IMR-90 (cell line): ENCODE data around the gene MAPRE3. TPM values are rescaled to one million over a fixed set of nuclear protein-coding genes. Genes with fewer than 3 reads are reported as not detected.

Experiments
- ATAC-seq: fragments of 200-7000 bp; cut with Tn5 transposase; 2 replicates; pipeline ENCODE4 v1.9.1; 2020; ENCODE audit warnings: low read depth, mild to moderate bottlenecking, moderate library complexity
- BruUV-seq: library from RNA; stranded (reverse); fragments of 400-500 nt; replicated peaks from 2 replicates; lab custom pipeline; 2021; lab: Mats Ljungman, UMichigan
- CTCF ChIA-PET: fragments of 300-600 bp; formaldehyde crosslinking; extraction: SDS; loops from one replicate; lab custom pipeline; 2021; ENCODE audit warnings: antibody characterized with exemption; lab: Yijun Ruan, JAX
- POLR2A ChIA-PET: fragments of 300-600 bp; sonication (Branson Sonifier 250); formaldehyde crosslinking; loops from one replicate; lab custom pipeline; 2022; ENCODE audit warnings: antibody characterized with exemption; ENCODE audit not compliant: unreplicated experiment; lab: Charles Lee
- DNase-seq: peaks from one replicate; pipeline ENCODE4 v3.0.0; 2013
- H2AFZ ChIP-seq: replicated peaks from 2 replicates; pipeline ENCODE3; 2013; ENCODE audit warnings: low read length, mild to moderate bottlenecking; ENCODE audit not compliant: poor library complexity
- H2AK5ac ChIP-seq: 2 replicates; pipeline ENCODE4 v1.6.1; 2013; ENCODE audit warnings: low read depth, low read length, inconsistent platforms
- H2AK9ac ChIP-seq: replicated peaks from 2 replicates; pipeline ENCODE3; 2013; ENCODE audit warnings: mild to moderate bottlenecking, low read depth, low read length, moderate library complexity; ENCODE audit not compliant: poor library complexity
- H2BK120ac ChIP-seq: 2 replicates; pipeline ENCODE4 v1.6.1; 2013; ENCODE audit warnings: low read depth, low read length, inconsistent platforms
- H2BK15ac ChIP-seq: 3 replicates; pipeline ENCODE4 v1.6.1; 2013; ENCODE audit warnings: low read depth, low read length, inconsistent platforms
- H2BK20ac ChIP-seq: 2 replicates; pipeline ENCODE4 v1.6.1; 2013; ENCODE audit warnings: low read depth, mild to moderate bottlenecking, inconsistent platforms, low read length, moderate library complexity
- H2BK5ac ChIP-seq: 2 replicates; pipeline ENCODE4 v1.6.1; 2013; ENCODE audit warnings: mild to moderate bottlenecking, low read depth, low read length, inconsistent platforms; ENCODE audit not compliant: poor library complexity, severe bottlenecking
- H3K14ac ChIP-seq: replicated peaks from 2 replicates; pipeline ENCODE4 v1.6.1; 2013; ENCODE audit warnings: low read depth, low read length, inconsistent platforms
- H3K18ac ChIP-seq: 2 replicates; pipeline ENCODE4 v1.6.1; 2013; ENCODE audit warnings: low read depth, low read length, control low read depth
- H3K23ac ChIP-seq: 2 replicates; pipeline ENCODE4 v1.6.1; 2013; ENCODE audit warnings: low read depth, low read length, inconsistent platforms
- H3K27ac ChIP-seq: 2 replicates; pipeline ENCODE4 v1.5.1; 2013; ENCODE audit warnings: mild to moderate bottlenecking, control low read depth, low read length; ENCODE audit not compliant: insufficient read depth
- H3K27me3 ChIP-seq: 2 replicates; pipeline ENCODE4 v1.6.1; 2013; ENCODE audit warnings: low read length; ENCODE audit not compliant: control insufficient read depth, insufficient read depth
- H3K36me3 ChIP-seq: 2 replicates; pipeline ENCODE4 v1.6.1; 2013; ENCODE audit warnings: low read length, mixed read lengths; ENCODE audit not compliant: control insufficient read depth, insufficient read depth
- H3K4ac ChIP-seq: 2 replicates; pipeline ENCODE4 v1.6.1; 2013; ENCODE audit warnings: low read depth, low read length, inconsistent platforms
- H3K4me1 ChIP-seq: 2 replicates; pipeline ENCODE4 v1.6.1; 2013; ENCODE audit warnings: low read length, mixed read lengths; ENCODE audit not compliant: control insufficient read depth, insufficient read depth
- H3K4me2 ChIP-seq: 2 replicates; pipeline ENCODE4 v1.6.1; 2013; ENCODE audit warnings: low read depth, mild to moderate bottlenecking, control low read depth, low read length, moderate library complexity
- H3K4me3 ChIP-seq: 2 replicates; pipeline ENCODE4 v1.5.1; 2013; ENCODE audit warnings: low read depth, mild to moderate bottlenecking, control low read depth, low read length, moderate library complexity; ENCODE audit not compliant: insufficient read depth
- H3K56ac ChIP-seq: 2 replicates; pipeline ENCODE4 v1.6.1; 2013; ENCODE audit warnings: low read length, inconsistent platforms; ENCODE audit not compliant: insufficient read depth; ENCODE audit errors: extremely low read depth
- H3K79me1 ChIP-seq, 2 experiments: 2 replicates each; pipeline ENCODE4 v1.6.1; 2013; ENCODE audit warnings: low read length in 2 of 2, inconsistent platforms in 1 of 2, low read depth in 1 of 2
- H3K9ac ChIP-seq: 2 replicates; pipeline ENCODE4 v1.6.1; 2013; ENCODE audit warnings: low read depth, low read length, control low read depth
- H3K9me1 ChIP-seq: 2 replicates; pipeline ENCODE4 v1.6.1; 2013; ENCODE audit warnings: low read length, inconsistent platforms; ENCODE audit not compliant: insufficient read depth
- H3K9me3 ChIP-seq: 2 replicates; pipeline ENCODE4 v1.6.1; 2013; ENCODE audit warnings: low read length; ENCODE audit not compliant: control insufficient read depth, insufficient read depth
- H4K20me1 ChIP-seq: 2 replicates; pipeline ENCODE4 v1.6.1; 2013; ENCODE audit warnings: low read length, inconsistent platforms; ENCODE audit not compliant: insufficient read depth
- H4K5ac ChIP-seq: 2 replicates; pipeline ENCODE4 v1.6.1; 2013; ENCODE audit warnings: mild to moderate bottlenecking, low read depth, low read length, control low read depth
- H4K8ac ChIP-seq, 2 experiments: 2 replicates each; pipeline ENCODE4 v1.6.1; 2013; ENCODE audit warnings: low read depth in 2 of 2, low read length in 2 of 2, control low read depth in 1 of 2, inconsistent platforms in 1 of 2
- H4K91ac ChIP-seq: 2 replicates; pipeline ENCODE4 v1.6.1; 2013; ENCODE audit warnings: low read depth, low read length, inconsistent platforms; ENCODE audit not compliant: insufficient read depth
- MAZ ChIP-seq: IDR thresholded peaks from 2 replicates; pipeline ENCODE4 v1.6.1; 2012; ENCODE audit warnings: low read depth, mild to moderate bottlenecking, low read length, improper control_type of control experiment, moderate library complexity, borderline replicate concordance
- MXI1 ChIP-seq: IDR thresholded peaks from 2 replicates; pipeline ENCODE4 v1.6.1; 2012; ENCODE audit warnings: low read depth, mild to moderate bottlenecking, low read length, moderate library complexity, borderline replicate concordance
- RFX5 ChIP-seq: IDR thresholded peaks from 2 replicates; pipeline ENCODE4 v1.8.0; 2012; ENCODE audit warnings: low read depth, mild to moderate bottlenecking, low read length, moderate library complexity
- WGBS, 2 experiments: methylation state at CpG; one replicate each; pipeline versions ENCODE4 v1.1.5 to v1.1.7; 2013; ENCODE audit warnings: missing lambda C conversion rate in 2 of 2; ENCODE audit not compliant: insufficient read length in 1 of 2; ENCODE audit errors: extremely low coverage in 2 of 2; 5-methylcytosine and 5-hydroxymethylcytosine counted together
- dilution Hi-C: fragments of 300-500 bp; cut with HindIII; formaldehyde crosslinking; loops from one replicate; pipeline ENCODE4 v1.14.3; 2018; ENCODE audit warnings: low sequenced_read_pairs; ENCODE audit not compliant: unreplicated experiment
- in situ Hi-C: fragments of 300-500 bp; cut with MboI; formaldehyde crosslinking; loops from 3 replicates; pipeline ENCODE4 v1.14.3; 2019; ENCODE audit warnings: low sequenced_read_pairs, inconsistent platforms, mixed read lengths
- intact Hi-C: fragments of 100-400 bp; cut with micrococcal nuclease; formaldehyde crosslinking; loops from 2 replicates; pipeline ENCODE4 v1.10.0; 2022
- polyA plus RNA-seq, 3 experiments: library from polyadenylated mRNA; depleted of rRNA; stranded (reverse); fragments of >200 nt; gene quantifications; 2 replicates each; pipeline ENCODE4 v1.2.3, GENCODE V29; 2012; ENCODE audit warnings: low replicate concordance in 1 of 3
- total RNA-seq: library from RNA; depleted of rRNA; stranded (reverse); fragments of >200 nt; gene quantifications from 2 replicates; pipeline ENCODE4 v1.2.3, GENCODE V29; 2012

The MAPRE3 gene
- total and polyA plus RNA-seq, 2 of the 4 experiments (the other 2 are of a cell fraction): 1.8 to 20.3 TPM

- TF ChIP-seq RFX5 (no peak), MAZ (no peak)
Measured at GRCh38 chr2:26969077-26969844, 1.2 kb upstream of the MAPRE3 start (continued).

GRCh38 chr2:26970928-26971627 is 641 bp downstream of the MAPRE3 start:
- H3K4me2 ChIP-seq: peak overlapping the region; percentile 92

More at GRCh38 chr2:26970928-26971627, 641 bp downstream of the MAPRE3 start:
- WGBS, 2 experiments: 0% methylated on average over 3 of the region's 34 CpGs; no CpG with 5 or more reads in 1 of the 2 experiments
- Histone ChIP-seq H3K56ac (no peak overlapping the region), H4K5ac (no peak overlapping the region), H3K36me3 (no peaks in the 10 kb centered on the region), H3K79me1 (peaks cover 5 to 11% of the 10 kb centered on the region in 2 experiments; a peak in 1 of 4 replicates), H3K27ac (no peak overlapping the region; the same call in 1 of the 2 replicates), H2BK15ac (no peak overlapping the region), H3K27me3 (no peaks in the 10 kb centered on the region), H4K8ac (peak overlapping the region in 1 of 2 experiments; percentile 45; a peak in 1 of 4 replicates), H3K4me3 (peak overlapping the region; percentile 92), H4K20me1 (no peaks in the 10 kb centered on the region; the same call in 1 of the 2 replicates), H3K4ac (peak overlapping the region; percentile 33; the same call in 1 of the 2 replicates), H2AK5ac (no peak overlapping the region; the same call in 1 of the 2 replicates), H3K18ac (no peak overlapping the region), H3K23ac (peak overlapping the region; percentile 31; the same call in 1 of the 2 replicates), H2BK20ac (no peak overlapping the region), H3K9ac (peak overlapping the region; percentile 71), H2BK5ac (peak overlapping the region; percentile 3), H4K91ac (no peak overlapping the region), H2AFZ (peak overlapping the region; percentile 97), H3K9me1 (peaks cover 4% of the 10 kb centered on the region; the same call in 1 of the 2 replicates), H3K4me1 (peaks cover 5% of the 10 kb centered on the region; the same call in 1 of the 2 replicates), H2BK120ac (no peak overlapping the region), H3K14ac (no peak overlapping the region), H2AK9ac (peak overlapping the region; percentile 30), H3K9me3 (no peaks in the 10 kb centered on the region)
- ChIA-PET POLR2A (interaction anchor here (0.6 kb wide), 1 partner anchor 70 kb away, joined by 3 read pairs; no protein-coding TSS in a partner anchor), CTCF (interaction anchor here (0.7 to 1.9 kb wide), 3 partner anchors 9 to 46 kb away, joined by 3 to 6 read pairs (median 3); no protein-coding TSS in a partner anchor)
- in situ Hi-C loops (no loop called here), intact Hi-C loops (no loop called here), dilution Hi-C loops (no loop called here)
- no TSS peak for BruUV-seq
- peak; percentile 18 for DNase-seq
- TF ChIP-seq MAZ (no peak), MXI1 (no peak)
- ATAC-seq: peak; percentile 40
